ENCODE measurements around the gene RPS24.

DNA sequence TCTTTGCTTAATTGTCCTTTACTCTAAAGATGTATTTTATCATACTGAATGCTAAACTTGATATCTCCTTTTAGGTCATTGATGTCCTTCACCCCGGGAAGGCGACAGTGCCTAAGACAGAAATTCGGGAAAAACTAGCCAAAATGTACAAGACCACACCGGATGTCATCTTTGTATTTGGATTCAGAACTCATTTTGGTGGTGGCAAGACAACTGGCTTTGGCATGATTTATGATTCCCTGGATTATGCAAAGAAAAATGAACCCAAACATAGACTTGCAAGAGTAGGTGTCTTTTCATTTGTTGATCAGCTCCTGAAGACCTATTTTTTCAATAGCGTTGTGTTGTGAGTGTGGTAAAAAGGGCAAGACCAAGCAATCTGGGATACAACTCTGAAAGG lies 1.8 kb downstream of the RPS24 start:
- TF ChIP-seq, protein P1, sequence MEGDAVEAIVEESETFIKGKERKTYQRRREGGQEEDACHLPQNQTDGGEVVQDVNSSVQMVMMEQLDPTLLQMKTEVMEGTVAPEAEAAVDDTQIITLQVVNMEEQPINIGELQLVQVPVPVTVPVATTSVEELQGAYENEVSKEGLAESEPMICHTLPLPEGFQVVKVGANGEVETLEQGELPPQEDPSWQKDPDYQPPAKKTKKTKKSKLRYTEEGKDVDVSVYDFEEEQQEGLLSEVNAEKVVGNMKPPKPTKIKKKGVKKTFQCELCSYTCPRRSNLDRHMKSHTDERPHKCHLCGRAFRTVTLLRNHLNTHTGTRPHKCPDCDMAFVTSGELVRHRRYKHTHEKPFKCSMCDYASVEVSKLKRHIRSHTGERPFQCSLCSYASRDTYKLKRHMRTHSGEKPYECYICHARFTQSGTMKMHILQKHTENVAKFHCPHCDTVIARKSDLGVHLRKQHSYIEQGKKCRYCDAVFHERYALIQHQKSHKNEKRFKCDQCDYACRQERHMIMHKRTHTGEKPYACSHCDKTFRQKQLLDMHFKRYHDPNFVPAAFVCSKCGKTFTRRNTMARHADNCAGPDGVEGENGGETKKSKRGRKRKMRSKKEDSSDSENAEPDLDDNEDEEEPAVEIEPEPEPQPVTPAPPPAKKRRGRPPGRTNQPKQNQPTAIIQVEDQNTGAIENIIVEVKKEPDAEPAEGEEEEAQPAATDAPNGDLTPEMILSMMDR (conservative IDR thresholded peaks at IDR 0.05; ENCODE audit: low read depth, low read length) = no peak
- TF ChIP-seq EZH2phosphoT487 (IDR thresholded peaks at IDR 0.05; ENCODE audit: borderline replicate concordance, low read length) = no peak

All from PC-3 (cell line).